Gastroesophageal sphincter (tissue), 4 donors: ENCODE data around the gene LEMD2. TPM values are rescaled to one million over a fixed set of nuclear protein-coding genes. Genes with fewer than 3 reads are reported as not detected.
A peak's percentile ranks its signal among the peaks of the same experiment; 100 is the strongest.

Source experiments
- ATAC-seq: fragments of 150-250 bp; one replicate; pipeline ENCODE4 v1.9.1; 2016; ENCODE audit warnings: mild to moderate bottlenecking, moderate library complexity
- H3K27ac ChIP-seq, 4 donors: fragments of 200-600 bp; sonication (generic) in 3 of 4; 1 replicate in 3 of 4; 2 replicates in 1 of 4; pipeline ENCODE4 v1.5.1; 2016 to 2019
- H3K27me3 ChIP-seq: fragments of 200-600 bp; sonication (generic); one replicate; pipeline ENCODE4 v1.5.1; 2019
- H3K36me3 ChIP-seq, 2 donors: fragments of 200-600 bp; sonication (generic); one replicate each; pipeline ENCODE4 v1.5.1; 2019; ENCODE audit warnings: control low read depth in 1 of 2
- H3K4me1 ChIP-seq, 3 donors: fragments of 200-600 bp; sonication (generic); 1 replicate in 2 of 3; 2 replicates in 1 of 3; pipeline ENCODE4 v1.5.1; 2016 to 2019; ENCODE audit warnings: control low read depth in 2 of 3
- H3K4me3 ChIP-seq, 2 donors: fragments of 200-600 bp; sonication (generic); one replicate each; pipeline ENCODE4 v1.5.1; 2019; ENCODE audit warnings: mild to moderate bottlenecking in 1 of 2, moderate library complexity in 1 of 2
- H3K9me3 ChIP-seq, 3 donors: fragments of 200-600 bp; sonication (generic); one replicate each; pipeline ENCODE4 v1.5.1; 2017 to 2019; ENCODE audit warnings: control low read depth in 2 of 3
- EP300 ChIP-seq: sonication (generic); formaldehyde crosslinking; IDR thresholded peaks from one replicate; pipeline ENCODE4 v1.6.1; 2017; ENCODE audit warnings: antibody characterized with exemption, mild to moderate bottlenecking
- POLR2A ChIP-seq, 2 donors: fragments of 450-650 bp; IDR thresholded peaks; one replicate each; pipeline ENCODE4 v1.6.1; 2017; ENCODE audit warnings: antibody characterized with exemption in 2 of 2, mild to moderate bottlenecking in 2 of 2, moderate library complexity in 1 of 2
- POLR2AphosphoS5 ChIP-seq: sonication (generic); formaldehyde crosslinking; IDR thresholded peaks from one replicate; pipeline ENCODE4 v1.6.1; 2017; ENCODE audit warnings: antibody characterized with exemption
- WGBS, 2 donors: methylation state at CpG; one replicate each; pipeline ENCODE4 v1.1.5; 2018; ENCODE audit warnings: low coverage in 1 of 2; 5-methylcytosine and 5-hydroxymethylcytosine counted together
- total RNA-seq, 4 donors: library from RNA; depleted of rRNA; stranded (reverse); fragments of >200 nt; gene quantifications; one replicate each; pipeline ENCODE4 v1.1.0, GENCODE V29; 2016
- TF ChIP-seq, protein P1 (sequence below), 4 experiments: fragments of 200-600 bp in 2 of 4; fragments of 450-650 bp in 2 of 4; sonication (generic) in 1 of 4; IDR thresholded peaks; one replicate each; pipeline ENCODE4 v1.5.1; 2017 to 2019; ENCODE audit warnings: antibody characterized with exemption in 4 of 4, mild to moderate bottlenecking in 2 of 4, moderate library complexity in 2 of 4

LEMD2 gene
- total RNA-seq, 4 donors from 2014 or later, result 47.3 to 50.9 (median 49.9) TPM

DNA sequence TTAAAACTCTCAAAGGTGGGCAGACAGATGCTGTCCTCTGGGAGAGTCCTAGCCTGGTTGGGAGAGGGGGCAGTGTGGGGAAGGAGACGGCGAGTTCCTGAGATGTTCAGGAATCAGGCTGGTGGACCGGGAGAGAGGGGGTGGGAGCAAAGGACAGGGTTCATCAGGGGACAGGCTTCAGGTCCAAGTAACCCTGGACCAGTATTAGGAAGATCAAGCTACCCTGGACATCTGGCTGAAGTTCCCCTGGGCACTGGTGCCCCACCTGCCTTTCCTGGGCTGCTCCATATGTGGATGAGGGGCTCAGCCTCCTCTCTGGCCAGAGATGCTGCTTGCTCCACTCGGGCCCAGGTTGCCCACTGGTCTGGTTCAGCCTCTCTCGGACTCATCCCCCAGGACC is 41.1 kb downstream of the LEMD2 start:
- Histone ChIP-seq H3K27ac (no peak overlapping the region), H3K4me1 (peaks cover 0 to 19% (median 0%) of the 10 kb centered on the region in 3 donors), H3K9me3 (no peaks in the 10 kb centered on the region), H3K36me3 (no peaks in the 10 kb centered on the region), H3K27me3 (peaks cover 31% of the 10 kb centered on the region), H3K4me3 (no peak overlapping the region)
- ATAC-seq, result no peak
- 100% methylated on average over 1 of the region's 5 CpGs; no CpG with 5 or more reads in 1 of the 2 donors for WGBS, 2 donors
- TF ChIP-seq POLR2A (IDR thresholded peaks at IDR 0.05), result no peak

DNA sequence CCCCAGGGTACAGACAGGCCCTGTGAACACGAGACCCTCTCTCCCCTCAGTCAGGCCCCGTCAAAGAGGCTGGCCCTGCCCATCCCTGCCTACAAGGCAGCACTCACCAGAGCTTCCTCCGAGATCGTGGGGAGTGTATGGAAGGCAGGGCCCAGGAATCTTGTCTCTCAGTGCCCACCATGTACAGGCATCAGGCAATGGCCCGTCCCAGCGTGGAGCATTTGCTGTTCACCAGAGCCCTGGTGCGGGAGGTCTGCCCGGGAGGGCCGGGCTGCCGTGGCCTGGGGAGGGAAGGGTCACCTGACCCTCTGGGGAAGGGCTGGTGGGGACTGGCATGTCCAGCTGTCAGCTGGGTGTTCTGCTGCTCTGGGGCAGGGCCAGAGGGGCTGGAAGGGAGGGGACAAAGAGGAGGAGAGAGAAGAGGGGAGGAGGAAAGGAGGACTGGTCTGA is 42.3 kb downstream of the LEMD2 start, which contains the start of gene IP6K3:
IP6K3 (minus strand) TSS at position 255 of the 450 bp plus-strand sequence. CDS start 11,429 bp downstream, outside the sequence.
- H3K27me3 ChIP-seq, result peaks cover 38% of the 10 kb centered on the region
- TF ChIP-seq POLR2AphosphoS5, result peak; percentile 77
- TF ChIP-seq POLR2A (IDR thresholded peaks at IDR 0.05), result peak; percentile 10 to 24
- TF ChIP-seq EP300, result no peak
- no peaks in the 10 kb centered on the region for H3K9me3 ChIP-seq
- no peaks in the 10 kb centered on the region for H3K36me3 ChIP-seq
- peaks cover 0 to 19% (median 0%) of the 10 kb centered on the region in 3 donors for H3K4me1 ChIP-seq
- no peak for ATAC-seq
- WGBS, 2 donors, result 60% methylated on average over 1 of the region's 10 CpGs; no CpG with 5 or more reads in 1 of the 2 donors
- H3K4me3 ChIP-seq, result peak within 1 kb of the TSS in 1 of 2 donors; percentile 41
- peak within 1 kb of the TSS in 3 of 4 donors; percentile 53 to 68 (median 66) for H3K27ac ChIP-seq

DNA sequence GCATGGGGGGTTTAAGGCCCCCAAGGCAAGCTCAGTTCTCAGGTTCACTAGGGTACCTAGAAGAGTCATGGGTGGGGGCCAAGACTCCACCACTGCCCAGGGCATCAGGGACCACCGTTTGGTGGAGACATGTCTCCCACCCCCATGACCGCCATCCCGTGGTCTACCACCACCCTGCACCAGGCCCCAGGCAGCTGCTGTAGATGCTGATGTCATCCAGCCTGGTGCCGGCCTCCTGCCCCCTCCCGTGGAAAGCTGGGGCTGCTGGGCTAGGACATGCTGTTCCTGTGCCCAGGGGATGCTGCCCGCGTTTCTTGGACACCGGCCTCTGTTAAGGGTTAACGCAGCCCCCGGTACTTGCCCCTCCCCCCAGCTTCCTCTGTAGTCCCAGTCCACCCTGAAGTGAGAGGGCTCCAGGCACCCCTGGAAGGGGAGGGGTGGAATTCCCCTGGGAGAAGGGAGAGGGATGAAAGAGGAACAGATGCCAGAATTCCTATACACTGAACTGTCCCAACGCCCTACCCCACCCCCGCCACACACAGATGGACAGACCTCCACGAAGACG is 42.8 kb downstream of the LEMD2 start:
- Histone ChIP-seq H3K27me3 (peaks cover 39% of the 10 kb centered on the region), H3K27ac (peak overlapping the region in 3 of 4 donors; percentile 53 to 68 (median 66)), H3K9me3 (no peaks in the 10 kb centered on the region), H3K4me3 (peak overlapping the region in 1 of 2 donors; percentile 41), H3K36me3 (no peaks in the 10 kb centered on the region), H3K4me1 (peaks cover 0 to 19% (median 0%) of the 10 kb centered on the region in 3 donors)
- TF ChIP-seq EP300 (no peak), POLR2A (IDR thresholded peaks at IDR 0.05) (no peak), POLR2AphosphoS5 (peak; percentile 77)
- TF ChIP-seq, protein P1, sequence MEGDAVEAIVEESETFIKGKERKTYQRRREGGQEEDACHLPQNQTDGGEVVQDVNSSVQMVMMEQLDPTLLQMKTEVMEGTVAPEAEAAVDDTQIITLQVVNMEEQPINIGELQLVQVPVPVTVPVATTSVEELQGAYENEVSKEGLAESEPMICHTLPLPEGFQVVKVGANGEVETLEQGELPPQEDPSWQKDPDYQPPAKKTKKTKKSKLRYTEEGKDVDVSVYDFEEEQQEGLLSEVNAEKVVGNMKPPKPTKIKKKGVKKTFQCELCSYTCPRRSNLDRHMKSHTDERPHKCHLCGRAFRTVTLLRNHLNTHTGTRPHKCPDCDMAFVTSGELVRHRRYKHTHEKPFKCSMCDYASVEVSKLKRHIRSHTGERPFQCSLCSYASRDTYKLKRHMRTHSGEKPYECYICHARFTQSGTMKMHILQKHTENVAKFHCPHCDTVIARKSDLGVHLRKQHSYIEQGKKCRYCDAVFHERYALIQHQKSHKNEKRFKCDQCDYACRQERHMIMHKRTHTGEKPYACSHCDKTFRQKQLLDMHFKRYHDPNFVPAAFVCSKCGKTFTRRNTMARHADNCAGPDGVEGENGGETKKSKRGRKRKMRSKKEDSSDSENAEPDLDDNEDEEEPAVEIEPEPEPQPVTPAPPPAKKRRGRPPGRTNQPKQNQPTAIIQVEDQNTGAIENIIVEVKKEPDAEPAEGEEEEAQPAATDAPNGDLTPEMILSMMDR (IDR thresholded peaks at IDR 0.05), result no peak
- ATAC-seq, result peak; percentile 15
- WGBS, 2 donors, result 0 to 17% methylated on average over 1 to 2 of the region's 14 CpGs

DNA sequence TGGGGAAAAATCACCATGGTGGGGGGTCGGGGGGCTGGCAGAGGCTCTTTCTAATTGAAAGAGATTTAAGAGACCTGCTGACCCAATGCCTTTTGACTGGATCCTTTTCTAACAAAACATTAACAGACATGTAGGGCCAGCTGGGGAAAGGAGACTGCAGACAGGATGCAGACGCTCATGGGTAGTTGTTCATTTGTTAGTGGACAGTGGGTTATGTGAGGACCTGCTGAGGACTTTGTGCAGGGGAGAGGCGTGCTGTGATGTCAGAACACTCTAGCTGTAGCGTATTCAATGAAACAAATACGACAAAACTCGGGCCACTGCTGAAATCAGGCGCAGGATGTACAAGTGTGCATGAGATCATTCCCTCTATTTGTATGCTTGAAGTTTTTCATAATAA is 43.4 kb downstream of the LEMD2 start:
- peak overlapping the region in 3 of 4 donors; percentile 51 to 68 (median 53) for H3K27ac ChIP-seq
- no peaks in the 10 kb centered on the region for H3K36me3 ChIP-seq
- no peak for TF ChIP-seq POLR2AphosphoS5
- no peak for TF ChIP-seq EP300
- TF ChIP-seq, protein P1 (IDR thresholded peaks at IDR 0.05), result no peak
- TF ChIP-seq POLR2A (IDR thresholded peaks at IDR 0.05), result no peak
- peaks cover 0 to 19% (median 0%) of the 10 kb centered on the region in 3 donors for H3K4me1 ChIP-seq
- 79 to 83% methylated on average over 6 to 7 of the region's 7 CpGs for WGBS, 2 donors
- ATAC-seq, result no peak
- peaks cover 42% of the 10 kb centered on the region for H3K27me3 ChIP-seq
- H3K4me3 ChIP-seq, result peak overlapping the region in 1 of 2 donors; percentile 41
- no peaks in the 10 kb centered on the region for H3K9me3 ChIP-seq

DNA sequence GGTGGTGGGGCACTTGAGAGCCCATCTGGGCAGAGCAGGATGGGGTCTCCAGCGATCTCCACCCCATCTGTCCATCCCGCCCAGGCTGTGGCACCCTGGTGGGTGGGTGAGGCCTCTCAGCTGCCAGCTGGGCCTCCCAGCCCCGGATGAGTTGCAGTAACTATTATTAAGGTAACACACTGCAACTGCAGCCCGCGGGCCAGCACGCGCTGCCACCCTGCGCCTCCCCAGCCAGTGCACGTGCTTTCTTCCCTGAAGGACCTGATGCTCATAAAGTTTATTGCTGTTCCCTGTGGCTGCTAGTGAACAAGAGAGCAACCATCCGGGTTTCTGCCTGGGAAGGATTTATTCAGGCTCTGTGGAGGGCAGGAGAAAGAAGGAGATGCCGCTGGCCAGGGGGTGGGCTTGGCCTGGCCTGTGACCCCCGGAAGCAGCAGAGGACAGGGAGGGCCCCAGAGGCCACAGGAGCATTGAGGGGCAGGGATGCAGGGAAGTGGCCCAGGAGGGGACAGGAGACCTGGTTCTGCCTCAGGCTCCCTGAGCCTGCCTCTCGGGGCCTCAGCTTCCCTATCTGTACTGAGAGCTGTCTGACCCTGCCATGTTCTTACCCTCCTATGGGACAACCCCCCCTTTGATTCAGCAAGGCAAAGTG is 43.9 kb downstream of the LEMD2 start:
- 70 to 80% methylated on average over 2 to 7 of the region's 13 CpGs for WGBS, 2 donors
- no peak for ATAC-seq
- Histone ChIP-seq H3K4me1 (peaks cover 0 to 19% (median 0%) of the 10 kb centered on the region in 3 donors), H3K27me3 (peaks cover 42% of the 10 kb centered on the region), H3K9me3 (no peaks in the 10 kb centered on the region), H3K27ac (peak overlapping the region in 3 of 4 donors; percentile 51 to 68 (median 53)), H3K4me3 (peak overlapping the region in 1 of 2 donors; percentile 41), H3K36me3 (no peaks in the 10 kb centered on the region)
- TF ChIP-seq POLR2AphosphoS5 (no peak), EP300 (no peak), POLR2A (IDR thresholded peaks at IDR 0.05) (no peak)
- TF ChIP-seq, protein P1 (IDR thresholded peaks at IDR 0.05), result no peak
